HG03095 (cell line): ENCODE results near the gene CBX5.
"Not testable (repeated sequence)": the region's sequence is repeated elsewhere in the genome, so short reads cannot be mapped to it uniquely, and the experiment has no call there.

ENCODE experiments used
- ATAC-seq: cut with Tn5 transposase; IDR thresholded peaks from one replicate; pipeline ENCODE4 v1.9.1; 2021; ENCODE audit warnings: moderate library complexity; ENCODE audit not compliant: unreplicated experiment

CBX5 gene

GRCh38 chr12:54228471-54228870, 51.5 kb downstream of the CBX5 start:
- ATAC-seq = no peak

- ATAC-seq = not testable (repeated sequence)
Measured at GRCh38 chr12:54227927-54228326, 52.0 kb downstream of the CBX5 start.

DNA sequence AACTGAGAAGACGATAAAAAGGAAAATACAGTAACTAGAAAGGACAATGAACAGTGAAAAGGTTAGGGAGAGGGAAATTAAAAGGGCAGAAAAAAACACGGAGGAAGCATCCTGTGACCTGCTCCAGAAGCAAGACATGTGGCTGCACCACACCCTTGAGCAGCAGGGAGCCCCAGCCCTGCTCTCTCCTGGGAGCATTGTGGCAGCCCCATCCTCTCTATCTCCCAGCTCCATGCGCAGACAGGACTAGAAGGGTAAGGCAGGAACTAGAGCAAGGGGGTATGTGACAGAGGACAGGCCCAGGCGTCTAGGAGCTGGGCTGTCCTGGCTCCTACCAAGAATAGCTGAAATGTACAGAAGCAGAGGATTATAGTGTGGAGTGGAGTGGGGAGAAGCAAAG, 52.5 kb downstream of the CBX5 start:
- no peak for ATAC-seq

DNA sequence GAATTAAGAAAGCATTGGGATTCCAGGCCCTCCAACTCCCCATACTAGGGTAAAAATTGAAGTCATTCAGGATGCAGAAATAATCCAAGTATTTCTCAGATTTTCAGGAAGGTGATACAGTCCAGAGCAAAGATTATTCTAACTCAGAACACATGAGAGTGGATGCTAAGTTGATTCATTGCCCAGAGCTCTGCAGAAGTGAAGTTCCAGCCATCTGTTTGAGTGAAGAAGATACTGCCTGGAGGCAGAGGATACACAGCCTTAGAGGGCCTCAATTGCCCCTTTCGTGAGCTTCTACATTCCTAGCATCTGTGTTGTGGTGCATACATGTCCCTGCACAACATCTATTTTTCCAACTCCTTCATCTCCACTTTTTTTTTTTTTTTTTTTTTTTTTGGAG, 54.3 kb downstream of the CBX5 start:
- ATAC-seq = no peak

- ATAC-seq = no peak
Measured at GRCh38 chr12:54222609-54223008, 57.3 kb downstream of the CBX5 start.

DNA sequence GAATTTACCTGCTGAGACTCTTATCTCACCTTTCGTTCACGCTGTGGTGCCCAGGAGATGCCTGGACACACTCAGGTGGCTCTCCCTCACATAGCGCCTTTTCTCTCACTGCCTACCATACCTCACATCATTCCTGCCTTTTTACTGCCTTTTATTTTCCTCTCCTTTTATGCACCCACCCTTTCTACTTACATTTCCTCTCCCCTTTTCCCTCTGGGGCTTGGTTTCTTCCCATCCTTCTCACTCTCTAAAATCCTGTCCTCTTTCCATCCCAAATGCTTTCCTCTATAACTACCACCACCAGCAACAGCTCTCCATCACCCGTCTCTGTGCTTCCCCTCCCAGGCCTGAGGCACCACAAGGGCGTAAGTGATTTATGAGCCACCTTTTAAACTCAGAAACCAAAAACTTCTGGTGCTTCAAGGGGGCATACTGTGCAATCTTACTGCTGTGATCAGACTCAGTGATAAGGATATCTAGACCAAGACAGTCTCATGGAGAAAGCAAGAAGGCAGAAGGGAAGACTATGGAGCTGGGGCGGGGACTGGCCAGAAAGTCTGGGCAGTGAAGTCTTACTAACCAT, 58.4 kb downstream of the CBX5 start:
- ATAC-seq = no peak

DNA sequence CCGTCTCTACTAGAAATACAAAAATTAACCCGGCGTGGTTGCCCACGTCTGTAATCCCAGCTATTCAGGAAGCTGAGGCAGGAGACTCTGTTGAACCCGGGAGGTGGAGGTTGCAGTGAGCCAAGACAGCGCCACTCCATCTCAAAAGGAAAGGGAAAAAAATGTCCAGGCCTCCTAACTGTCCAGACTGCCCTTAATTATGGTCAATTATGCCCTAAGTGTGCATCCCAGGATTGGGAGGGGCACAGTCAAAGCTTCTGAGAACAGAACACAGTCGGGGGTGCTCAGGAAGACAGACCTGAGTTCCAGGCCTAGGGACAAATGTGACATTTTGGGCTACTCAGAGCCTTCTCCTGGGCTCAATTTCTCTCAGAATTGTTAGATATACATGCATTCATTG, 59.4 kb downstream of the CBX5 start:
- ATAC-seq = no peak

GRCh38 chr12:54220092-54220557, 59.8 kb downstream of the CBX5 start:
- ATAC-seq = no peak

- peak; percentile 31 for ATAC-seq
Measured at GRCh38 chr12:54217774-54218241, 62.1 kb downstream of the CBX5 start.

GRCh38 chr12:54216797-54217661, 62.9 kb downstream of the CBX5 start:
- no peak for ATAC-seq

- ATAC-seq = no peak
Measured at GRCh38 chr12:54215989-54216796, 63.7 kb downstream of the CBX5 start.

DNA sequence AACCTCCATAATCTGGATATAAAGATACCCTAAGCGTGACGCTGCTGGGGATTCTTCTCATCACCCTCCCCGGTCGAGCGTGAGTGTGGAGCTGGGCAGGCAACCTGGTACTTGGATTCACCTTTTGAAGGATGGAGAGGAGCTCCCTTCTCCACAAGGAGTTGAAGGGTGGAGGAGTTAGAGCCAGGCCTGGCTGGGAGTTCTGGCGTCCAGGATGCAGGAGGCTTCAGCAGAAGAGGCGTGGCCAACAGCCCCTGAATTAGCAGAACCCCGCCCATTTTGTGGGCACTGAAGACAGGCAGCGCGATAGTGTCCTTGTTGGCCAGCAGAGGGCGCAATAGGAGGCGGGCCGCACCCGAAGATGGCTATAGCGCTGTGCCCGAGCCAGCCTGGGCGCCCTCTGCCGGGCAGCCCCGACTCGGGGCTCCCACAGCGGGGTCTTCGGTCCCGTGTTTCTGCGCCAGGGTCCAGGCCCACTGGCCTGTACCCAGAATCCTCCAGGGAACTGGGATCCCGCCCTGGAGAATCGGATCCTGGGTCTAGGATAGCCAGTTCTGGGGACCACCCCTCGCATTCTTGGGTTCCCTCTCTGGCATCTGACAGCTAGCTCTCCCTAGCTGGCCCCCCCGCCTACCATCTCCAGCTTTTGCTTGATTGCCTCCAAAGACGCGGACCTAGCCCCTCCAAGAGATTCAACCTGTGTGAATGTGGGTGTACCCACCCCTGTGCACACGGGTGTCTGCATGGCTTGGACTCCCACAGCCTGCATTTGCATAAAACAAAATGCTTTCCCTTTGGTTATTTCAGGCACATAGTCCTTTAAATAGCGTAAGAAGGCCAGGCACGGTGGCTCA, 65.1 kb downstream of the CBX5 start:
- ATAC-seq = peak; percentile 70

- ATAC-seq = no peak
Measured at GRCh38 chr12:54213079-54213478, 66.8 kb downstream of the CBX5 start.

DNA sequence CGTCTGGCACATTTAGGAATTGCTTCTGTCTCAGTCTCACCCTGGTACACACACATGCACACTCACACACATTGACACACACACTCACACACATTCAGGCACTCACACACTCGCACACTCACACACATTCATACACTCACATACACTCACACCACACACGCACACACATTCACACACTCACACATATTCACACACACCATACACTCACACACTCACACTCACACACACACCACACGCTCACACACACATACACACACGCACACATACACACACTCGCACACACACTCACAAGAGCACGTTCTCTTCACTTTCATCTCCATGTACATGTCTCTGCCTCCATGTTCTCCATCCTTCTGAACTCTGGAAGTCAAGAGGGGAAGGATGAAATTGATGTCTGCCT, 68.0 kb downstream of the CBX5 start:
- no peak for ATAC-seq

DNA sequence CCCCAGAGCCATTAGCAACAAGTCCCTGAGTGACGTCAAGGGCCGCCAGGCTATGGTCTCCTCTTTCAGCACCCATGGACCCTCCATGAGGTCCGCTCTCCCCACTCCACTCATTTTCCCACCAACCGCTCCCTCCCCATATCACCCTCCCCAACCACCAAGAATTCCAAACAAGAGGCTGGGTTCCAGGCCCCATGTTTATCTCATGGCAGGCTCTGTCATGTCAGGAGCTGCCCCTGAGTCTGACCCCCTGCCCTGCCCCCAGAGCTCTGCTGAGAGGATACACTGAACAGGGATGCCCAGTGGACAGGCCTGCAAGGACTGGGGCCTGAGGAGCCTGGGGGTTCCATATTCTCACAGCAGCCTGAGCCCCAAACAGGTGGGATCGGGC, 69.5 kb downstream of the CBX5 start:
- ATAC-seq = no peak

DNA sequence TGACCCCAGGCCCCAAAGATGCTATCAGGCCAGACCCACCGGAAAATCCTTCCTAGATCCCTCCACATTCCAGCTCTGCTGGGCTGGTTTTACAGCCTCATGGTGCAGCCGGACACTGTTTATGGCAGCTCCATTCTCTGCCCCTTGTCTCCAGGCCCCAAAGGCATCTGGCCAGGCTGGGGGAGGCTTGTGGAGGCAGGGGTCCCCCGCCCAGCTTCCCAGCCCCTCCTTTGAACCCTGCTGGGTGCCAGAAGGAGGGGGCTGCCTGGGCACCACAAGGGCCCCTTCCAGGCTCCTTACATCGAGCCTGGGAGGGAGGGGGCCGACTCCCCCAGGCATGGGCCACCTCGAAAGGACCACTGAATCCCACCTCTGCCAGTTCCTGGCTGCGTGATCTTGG, 71.3 kb downstream of the CBX5 start:
- no peak for ATAC-seq

GRCh38 chr12:54207539-54208294, 72.2 kb downstream of the CBX5 start:
- no peak for ATAC-seq

GRCh38 chr12:54206791-54207190, 73.1 kb downstream of the CBX5 start:
- ATAC-seq = no peak

DNA sequence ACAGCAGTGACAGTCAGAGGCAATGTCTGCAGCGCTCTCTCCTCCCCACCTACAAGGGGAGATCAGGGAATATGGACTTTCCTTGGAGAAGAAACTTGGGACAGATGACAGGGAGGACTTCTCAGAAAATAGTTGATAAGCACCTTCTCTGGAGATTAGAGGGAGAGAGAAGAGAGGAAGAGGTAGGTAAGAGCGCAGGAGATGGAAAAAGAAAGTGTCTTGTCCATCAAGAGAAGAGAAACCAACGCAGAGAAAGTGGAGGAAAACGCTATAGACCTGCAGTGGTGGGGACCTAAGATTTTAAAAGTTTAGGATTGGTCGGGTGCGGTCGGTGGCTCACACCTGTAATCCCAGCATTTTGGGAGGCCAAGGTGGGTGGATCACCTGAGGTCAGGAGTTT, 75.6 kb downstream of the CBX5 start:
- no peak for ATAC-seq
